Pancreas (tissue), 10 donors: ENCODE measurements around the gene RAB6A. TPM values are rescaled to one million over a fixed set of nuclear protein-coding genes. Genes with fewer than 3 reads are reported as not detected.

Experiments used
- ATAC-seq, 4 donors: fragments of 200-7000 bp; cut with Tn5 transposase; one replicate each; pipeline versions ENCODE4 v1.8.0 to v1.9.1; 2020; ENCODE audit warnings: mild to moderate bottlenecking in 4 of 4, moderate library complexity in 4 of 4
- DNase-seq, 6 donors: peaks; one replicate each; pipeline ENCODE4 v3.0.0-alpha.2; 2020
- FAIRE-seq: peaks from 2 replicates; lab custom pipeline; 2012; peaks lifted over from hg19 to GRCh38; lab: Jason Lieb, UNC
- H3K27ac ChIP-seq, 4 donors: fragments of 200-600 bp; sonication (generic); 1 replicate in 3 of 4; 2 replicates in 1 of 4; pipeline versions ENCODE4 v1.5.0 to v1.8.0; 2020
- H3K27me3 ChIP-seq, 4 donors: fragments of 200-600 bp; one replicate each; pipeline ENCODE4 v1.8.0; 2021
- H3K36me3 ChIP-seq, 3 donors: fragments of 200-600 bp; sonication (generic) in 1 of 3; one replicate each; pipeline versions ENCODE4 v1.5.0 to v1.8.0; 2020 to 2021
- H3K4me1 ChIP-seq, 3 donors: fragments of 200-600 bp; one replicate each; pipeline ENCODE4 v1.8.0; 2021
- H3K4me3 ChIP-seq, 4 donors: fragments of 200-600 bp; sonication (generic) in 2 of 4; one replicate each; pipeline versions ENCODE4 v1.5.0 to v1.8.0; 2020 to 2021
- H3K9me3 ChIP-seq, 4 donors: fragments of 200-600 bp; one replicate each; pipeline ENCODE4 v1.8.0; 2021
- CTCF ChIP-seq, 4 donors: fragments of 200-600 bp; sonication (generic) in 3 of 4; IDR thresholded peaks; one replicate each; pipeline versions ENCODE4 v1.5.0 to v1.8.0; 2021; ENCODE audit warnings: antibody characterized with exemption in 4 of 4
- WGBS, 2 donors: extraction: QIAGEN DNeasy Blood & Tissue Kit; methylation state at CpG; one replicate each; pipeline ENCODE4 v1.1.7; 2013; 5-methylcytosine and 5-hydroxymethylcytosine counted together
- intact Hi-C, 3 donors: fragments of 100-400 bp; cut with DNase I; formaldehyde crosslinking; loops; one replicate each; pipeline versions ENCODE4 v1.11.1 to v1.14.2; 2022
- polyA plus RNA-seq, 2 donors: library from polyadenylated mRNA; stranded (reverse); fragments of 200-250 nt; gene quantifications; one replicate each; pipeline ENCODE4 v1.2.3, GENCODE V29; 2013
- total RNA-seq, 6 donors: library from RNA; stranded (reverse); fragmentation: NEBNext Ultra II Directional in 4 of 6; extraction: Animal tissue kit (Norgen Biotek cat#: 25700) in 4 of 6; gene quantifications; one replicate each; pipeline versions ENCODE4 v1.2.1 to v1.2.4, GENCODE V29; 2021 to 2023
- donor health status: healthy with polysubstance abuse.
- donor health status: DM: no; HTN: no; CAD: no; lungs with moderate emphysema.
- donor health status: DM: no; HTN: no; CAD: no.
- donor health status: control.
- donor health status: control.
- donor health status: Bipolar disorder and iron deficiency.
- donor health status: DM: yes; HTN: yes; CAD: no.
- donor health status: DM: no; HTN: no; CAD: no.
- donor health status: DM: no; HTN: no; CAD: no.
- donor health status: DM: yes; HTN: yes; CAD: no.

RAB6A gene
- total and polyA plus RNA-seq, 8 donors, result 19.2 to 80.5 (median 49.2) TPM

- H3K4me1 ChIP-seq, result no peaks in the 10 kb centered on the region
- H3K9me3 ChIP-seq, result no peaks in the 10 kb centered on the region
- no peak overlapping the region for H3K27ac ChIP-seq
- H3K4me3 ChIP-seq, result no peak overlapping the region
- no peaks in the 10 kb centered on the region for H3K27me3 ChIP-seq
- ATAC-seq (no peak), FAIRE-seq (no peak), DNase-seq (no peak)
- intact Hi-C loops, result no loop called here
- TF ChIP-seq CTCF (IDR thresholded peaks at IDR 0.05), result no peak
- no peaks in the 10 kb centered on the region for H3K36me3 ChIP-seq
- 63 to 65% methylated on average over 16 of the region's 16 CpGs for WGBS, 2 donors
Measured at GRCh38 chr11:73645121-73645969, 115.5 kb downstream of the RAB6A start.

GRCh38 chr11:73641668-73642067, 119.2 kb downstream of the RAB6A start:
- Histone ChIP-seq H3K4me3 (no peak overlapping the region), H3K36me3 (no peaks in the 10 kb centered on the region), H3K9me3 (no peaks in the 10 kb centered on the region), H3K4me1 (no peaks in the 10 kb centered on the region), H3K27me3 (no peaks in the 10 kb centered on the region), H3K27ac (no peak overlapping the region)
- no peak for TF ChIP-seq CTCF (IDR thresholded peaks at IDR 0.05)
- no peak for ATAC-seq
- no peak for DNase-seq
- intact Hi-C loops, result no loop called here
- FAIRE-seq, result no peak

- WGBS, 2 donors, result 54 to 59% methylated on average over 2 of the region's 2 CpGs
- no peak for TF ChIP-seq CTCF (IDR thresholded peaks at IDR 0.05)
- H3K4me3 ChIP-seq, result no peak overlapping the region
Measured at GRCh38 chr11:73640592-73640991, 120.3 kb downstream of the RAB6A start.

GRCh38 chr11:73637012-73637411, 123.9 kb downstream of the RAB6A start:
- ATAC-seq (no peak), DNase-seq (no peak), FAIRE-seq (no peak)
- Histone ChIP-seq H3K27me3 (no peaks in the 10 kb centered on the region), H3K9me3 (no peaks in the 10 kb centered on the region), H3K4me1 (no peaks in the 10 kb centered on the region), H3K36me3 (no peaks in the 10 kb centered on the region), H3K27ac (no peak overlapping the region), H3K4me3 (no peak overlapping the region)
- TF ChIP-seq CTCF (IDR thresholded peaks at IDR 0.05), result no peak
- intact Hi-C loops, result no loop called here
- 40% methylated on average over 1 of the region's 1 CpG for WGBS, 2 donors

More at GRCh38 chr11:73640592-73640991, 120.3 kb downstream of the RAB6A start:
- no peak for ATAC-seq
- no peak for DNase-seq
- intact Hi-C loops, result no loop called here
- Histone ChIP-seq H3K4me1 (no peaks in the 10 kb centered on the region), H3K27me3 (no peaks in the 10 kb centered on the region), H3K27ac (no peak overlapping the region), H3K36me3 (no peaks in the 10 kb centered on the region), H3K9me3 (no peaks in the 10 kb centered on the region)
- no peak for FAIRE-seq

GRCh38 chr11:73636249-73636648, 124.6 kb downstream of the RAB6A start:
- WGBS, 2 donors, result 90 to 92% methylated on average over 5 of the region's 5 CpGs
- no peak for TF ChIP-seq CTCF (IDR thresholded peaks at IDR 0.05)
- Histone ChIP-seq H3K4me3 (no peak overlapping the region), H3K27me3 (no peaks in the 10 kb centered on the region), H3K9me3 (no peaks in the 10 kb centered on the region), H3K27ac (no peak overlapping the region), H3K4me1 (no peaks in the 10 kb centered on the region), H3K36me3 (no peaks in the 10 kb centered on the region)
- DNase-seq, result no peak
- intact Hi-C loops, result no loop called here
- no peak for ATAC-seq
- FAIRE-seq, result no peak
